CD4-positive, alpha-beta T cell treated with Interferon alpha-2 for 1 hour (primary cell): ENCODE results near the gene TBCC.
A peak's percentile ranks its signal among the peaks of the same experiment; 100 is the strongest.
"Not testable (repeated sequence)": the region's sequence is repeated elsewhere in the genome, so short reads cannot be mapped to it uniquely, and the experiment has no call there.

Experiments used
- DNase-seq, 2 donors: peaks; one replicate each; pipeline ENCODE4 v3.0.0-alpha.2; 2020 to 2022

TBCC gene

DNA sequence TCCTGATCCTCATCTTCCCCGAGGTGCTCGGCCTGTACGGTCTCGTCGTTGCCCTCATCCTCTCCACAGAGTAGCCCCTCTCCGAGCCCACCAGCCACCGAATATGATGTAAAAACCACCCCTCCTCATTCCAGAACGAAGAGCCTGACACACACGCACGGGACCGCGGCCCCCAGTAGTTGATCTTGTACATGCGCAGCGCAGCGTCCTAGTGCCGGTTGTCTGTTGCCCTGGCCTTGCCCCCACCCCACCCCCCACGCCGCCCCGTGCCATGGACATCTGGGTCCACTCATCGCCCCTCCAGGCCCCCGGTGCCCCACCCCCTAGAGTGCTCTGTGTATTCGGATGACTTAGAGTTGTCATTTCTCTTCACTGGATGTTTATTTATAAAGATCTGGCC, 18.3 kb downstream of the TBCC start:
- DNase-seq = no peak

DNA sequence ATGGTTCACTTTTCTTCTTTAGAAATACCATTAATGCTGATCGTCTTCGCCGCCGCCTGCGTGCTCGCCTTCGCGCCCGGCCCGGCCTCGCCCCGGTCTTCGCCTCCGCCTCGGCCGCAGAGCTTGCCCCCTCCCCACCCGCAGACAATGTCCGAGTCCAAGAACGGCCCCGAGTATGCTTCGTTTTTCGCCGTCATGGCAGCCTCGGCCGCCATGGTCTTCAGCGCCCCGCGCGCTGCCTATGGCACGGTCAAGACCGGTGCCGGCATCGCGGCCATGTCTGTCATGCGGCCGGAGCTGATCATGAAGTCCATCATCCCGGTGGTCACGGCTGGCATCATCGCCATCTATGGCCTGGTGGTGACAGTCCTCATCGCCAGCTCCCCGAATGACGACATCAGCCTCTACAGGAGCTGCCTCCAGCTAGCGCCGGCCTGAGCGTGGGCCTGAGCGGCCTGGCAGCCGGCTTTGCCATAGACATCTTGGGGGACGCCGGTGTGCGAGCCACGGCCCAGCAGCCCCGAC, 18.8 kb downstream of the TBCC start:
- no peak for DNase-seq

DNA sequence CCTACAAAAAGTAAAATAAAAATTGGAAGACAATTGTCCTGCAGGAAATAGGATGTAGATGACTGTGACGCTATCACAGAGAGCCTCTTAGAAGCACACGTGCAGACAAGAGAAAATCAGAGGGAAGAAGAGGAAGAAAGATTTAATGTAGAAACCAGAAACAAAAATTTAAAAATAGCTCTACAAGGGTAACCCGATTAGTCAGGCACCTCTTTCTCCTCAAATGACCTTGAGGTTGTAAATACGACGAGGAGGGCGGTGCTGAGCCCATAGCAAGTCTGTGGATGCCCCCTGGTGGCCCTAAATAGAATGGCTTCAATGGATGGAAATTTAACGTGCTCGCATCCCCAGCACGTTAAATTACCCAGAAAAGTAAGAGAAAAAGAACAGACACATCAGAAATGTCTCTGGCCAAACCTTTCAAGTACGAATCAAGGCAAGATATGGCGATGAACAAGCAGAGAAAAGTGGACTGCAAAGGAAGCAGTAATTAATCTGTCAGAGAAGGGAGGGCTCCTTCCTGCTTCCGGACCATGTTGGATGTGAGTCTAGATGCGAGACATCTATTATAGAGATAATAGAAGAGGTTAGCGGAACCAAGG, 19.3 kb downstream of the TBCC start:
- peak; percentile 84 to 87 for DNase-seq

DNA sequence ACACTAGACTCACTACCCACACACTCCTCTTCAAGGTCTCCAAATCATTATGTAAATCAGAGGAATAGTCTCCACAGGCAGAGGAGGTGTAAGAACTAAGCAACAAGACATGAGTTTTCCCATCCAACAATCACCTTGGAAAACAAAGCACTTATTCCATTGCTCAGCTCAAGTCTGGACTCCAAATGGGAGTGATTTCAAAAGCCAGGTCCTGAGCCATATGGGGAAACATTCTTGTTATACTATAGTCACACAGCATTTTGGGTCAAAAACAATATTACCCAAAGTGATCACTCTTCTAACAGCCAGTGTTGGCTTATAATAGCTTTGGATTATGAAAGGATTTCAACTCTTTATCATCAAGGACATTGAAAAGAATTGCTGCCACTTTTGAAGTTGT, 19.9 kb downstream of the TBCC start:
- no peak for DNase-seq

DNA sequence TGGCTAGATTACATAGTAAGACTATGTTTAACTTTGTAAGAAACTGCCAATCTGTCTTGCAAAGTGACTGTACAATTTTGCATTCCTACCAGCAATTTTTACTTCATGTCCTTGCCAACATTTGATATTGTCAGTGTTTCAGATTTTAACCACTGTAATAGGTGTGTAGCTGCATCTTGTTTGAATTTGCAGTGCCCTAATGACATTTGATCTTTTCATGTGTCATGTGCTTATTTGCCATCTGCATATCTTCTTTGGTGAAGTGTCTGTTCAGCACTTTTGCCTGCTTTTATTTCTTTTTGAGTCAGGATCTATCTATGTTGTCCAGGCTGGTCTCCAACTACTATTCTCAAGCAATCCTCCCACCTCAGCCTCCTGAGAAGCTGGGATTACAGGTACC, 21.1 kb downstream of the TBCC start:
- DNase-seq = no peak

GRCh38 chr6:42722497-42722896, 23.4 kb downstream of the TBCC start, which contains the start of gene PRPH2:
PRPH2 (minus strand) TSS chr6:42722597; CDS start chr6:42722334, 263 bp downstream.
- no peak for DNase-seq

DNA sequence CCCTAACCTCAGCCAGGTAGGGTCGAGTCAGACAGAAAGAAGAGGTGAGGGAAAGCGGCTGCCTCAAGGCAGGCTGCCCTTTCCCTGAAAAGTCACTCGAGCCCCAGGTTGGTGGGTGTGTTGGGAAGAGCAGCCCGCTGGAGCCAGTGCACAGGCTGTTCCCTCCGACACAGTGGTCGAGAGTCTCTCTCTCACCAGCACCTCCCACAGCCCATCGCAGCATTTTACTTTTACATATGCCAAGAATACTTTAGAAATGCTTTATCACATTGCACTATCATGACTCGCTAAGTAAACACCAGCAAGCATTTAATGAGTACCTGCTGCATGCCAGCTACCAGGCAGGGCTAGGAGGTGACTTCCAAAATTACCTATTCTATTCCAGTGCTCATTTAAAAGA, 25.2 kb downstream of the TBCC start:
- DNase-seq = no peak

DNA sequence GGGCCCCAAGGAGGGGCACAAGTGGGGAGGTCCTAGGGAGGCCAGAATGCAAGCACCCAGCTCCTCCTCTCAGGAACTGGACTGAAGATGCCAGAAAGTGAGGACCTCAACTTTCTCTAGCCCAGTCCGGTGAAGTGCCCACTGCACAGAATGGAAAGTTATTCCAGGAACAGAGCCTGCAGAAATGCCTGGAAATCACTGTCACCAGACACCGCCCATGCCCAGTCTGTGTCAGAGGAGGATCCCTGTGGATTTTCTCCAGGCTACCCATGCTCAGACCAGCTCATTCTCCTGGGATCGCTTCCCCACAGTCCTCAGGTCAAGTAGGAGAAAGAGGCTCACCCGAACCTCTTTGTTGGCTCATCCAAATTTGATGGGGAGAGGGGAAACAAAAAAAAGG, 30.0 kb downstream of the TBCC start:
- DNase-seq = no peak

DNA sequence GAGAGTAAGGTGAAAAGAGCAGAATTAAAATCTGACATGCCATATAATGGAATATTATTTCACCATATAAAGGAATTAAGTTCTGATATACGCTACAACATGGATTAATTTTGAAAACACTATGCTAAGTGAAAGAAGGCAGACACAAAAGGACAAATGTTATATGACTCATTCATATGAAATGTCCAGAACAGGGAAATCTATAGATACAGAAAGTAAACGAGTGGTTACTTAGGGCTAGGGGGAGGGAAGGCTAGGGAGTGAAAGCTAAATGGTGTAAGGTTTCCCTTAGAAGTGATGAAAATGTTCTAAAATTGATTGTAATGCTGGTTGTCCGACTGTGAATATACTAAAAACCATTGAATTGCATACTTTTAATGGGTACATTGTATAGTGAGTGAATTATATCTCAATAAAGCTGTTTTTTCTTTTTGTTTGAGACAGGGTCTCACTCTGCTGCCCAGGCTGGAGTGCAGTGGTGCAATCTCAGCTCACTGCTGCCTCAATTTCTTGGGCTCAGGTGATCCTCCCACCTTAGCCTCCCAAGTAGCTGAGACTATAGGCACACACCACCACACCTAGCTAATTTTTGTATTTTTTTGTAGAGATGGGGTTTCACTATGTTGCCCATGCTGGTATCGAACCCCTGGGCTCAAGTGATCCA, 31.7 kb downstream of the TBCC start:
- no peak for DNase-seq

- no peak for DNase-seq
Observed at GRCh38 chr6:42711930-42712329, 34.0 kb downstream of the TBCC start.

DNA sequence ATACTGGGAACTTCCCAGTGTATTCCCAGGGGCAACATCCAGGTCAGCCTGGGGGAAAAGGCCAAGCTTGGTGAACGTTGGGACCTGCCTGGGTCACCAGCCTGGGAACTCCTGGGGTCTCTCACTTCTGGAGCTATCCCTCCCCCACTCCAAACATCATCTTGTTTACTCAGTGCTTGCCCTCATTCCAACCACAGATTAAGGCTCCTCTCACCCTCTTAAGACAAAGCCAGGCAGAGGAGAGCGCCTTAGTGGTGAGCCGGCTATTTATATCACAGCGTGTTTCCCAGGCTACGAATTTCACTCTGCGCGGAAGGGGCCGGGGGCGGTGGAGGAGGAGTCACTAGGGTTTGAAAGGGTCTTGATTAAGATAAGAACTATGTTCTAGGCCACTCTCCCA, 35.6 kb downstream of the TBCC start:
- DNase-seq = no peak

DNA sequence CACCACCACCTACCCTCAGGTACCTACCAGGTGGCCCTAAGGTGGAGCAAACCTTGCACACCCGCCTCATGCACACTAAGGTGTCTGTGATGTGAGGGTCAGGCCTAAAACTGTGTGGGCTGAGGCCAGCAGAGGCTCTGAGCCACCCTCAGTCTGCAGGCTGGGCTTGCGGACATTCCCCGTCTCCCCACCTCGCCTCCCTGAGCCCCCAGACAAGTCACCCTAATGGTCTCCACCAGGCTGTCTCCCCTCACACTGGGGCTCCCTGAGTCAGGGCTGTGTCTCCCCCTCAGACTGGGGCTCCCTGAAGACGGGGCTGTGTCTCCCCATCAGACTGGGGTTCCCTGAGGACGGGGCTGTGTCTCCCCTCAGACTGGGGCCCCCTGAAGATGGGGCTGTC, 36.0 kb downstream of the TBCC start:
- DNase-seq = no peak

DNA sequence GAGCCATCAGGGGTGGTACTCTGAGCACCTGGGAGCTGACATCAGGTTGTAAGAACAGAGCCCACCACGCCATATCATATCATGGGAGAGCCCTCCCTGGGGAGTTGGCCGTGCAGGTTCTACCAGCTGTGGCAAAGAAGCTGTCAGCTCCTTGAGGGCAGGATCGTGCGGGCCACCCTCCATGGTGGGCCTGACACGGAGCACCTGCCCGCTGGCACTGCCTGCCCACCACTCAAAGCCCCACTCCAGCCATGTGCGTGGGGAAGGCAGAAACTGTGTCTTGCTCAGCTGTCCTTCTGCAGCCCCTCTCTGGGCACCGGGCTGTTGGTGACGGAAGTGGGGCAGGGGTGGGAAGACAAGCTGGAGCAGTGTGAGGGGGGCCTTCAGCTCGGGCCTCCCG, 37.8 kb downstream of the TBCC start:
- no peak for DNase-seq

DNA sequence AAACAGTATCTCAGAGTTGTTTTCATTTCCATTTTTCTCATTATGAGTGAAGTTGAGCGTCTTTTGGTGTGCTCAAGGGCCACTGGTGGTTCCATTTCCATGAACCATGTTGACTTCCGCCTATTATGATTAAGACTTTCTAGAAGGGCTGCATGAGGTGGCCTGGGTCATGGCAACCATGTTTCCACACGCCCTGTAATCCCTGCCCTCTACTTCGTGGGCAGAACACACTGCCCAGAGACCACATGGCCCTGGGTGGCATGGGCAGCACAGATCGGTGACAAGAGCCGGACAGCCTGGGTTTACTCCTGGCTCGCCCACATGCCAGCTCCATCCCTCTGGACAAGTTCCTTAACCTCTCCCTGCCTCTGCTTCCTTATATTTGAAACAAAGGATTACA, 38.3 kb downstream of the TBCC start:
- DNase-seq = no peak

DNA sequence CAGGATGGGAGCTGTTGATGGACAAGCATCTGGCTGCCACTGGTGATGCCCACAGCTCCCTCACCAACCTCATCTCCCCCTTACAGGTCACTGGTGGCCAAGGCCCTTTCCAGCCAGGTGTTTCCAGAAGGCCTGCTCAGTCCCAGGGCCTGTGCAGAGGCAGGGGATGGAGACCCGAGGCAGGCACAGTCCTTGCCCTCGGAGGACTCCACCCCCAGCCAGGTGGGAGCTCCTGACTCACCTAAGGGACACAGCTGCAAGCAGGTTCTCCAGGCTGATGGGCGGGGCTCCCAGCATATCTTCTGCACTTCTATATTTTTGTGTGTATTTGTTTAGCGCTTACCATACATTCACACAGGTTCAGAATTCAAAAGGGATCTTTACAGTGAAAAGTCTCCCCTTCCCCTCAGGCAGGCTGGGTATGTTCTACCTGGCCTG, 40.9 kb downstream of the TBCC start:
- no peak for DNase-seq

DNA sequence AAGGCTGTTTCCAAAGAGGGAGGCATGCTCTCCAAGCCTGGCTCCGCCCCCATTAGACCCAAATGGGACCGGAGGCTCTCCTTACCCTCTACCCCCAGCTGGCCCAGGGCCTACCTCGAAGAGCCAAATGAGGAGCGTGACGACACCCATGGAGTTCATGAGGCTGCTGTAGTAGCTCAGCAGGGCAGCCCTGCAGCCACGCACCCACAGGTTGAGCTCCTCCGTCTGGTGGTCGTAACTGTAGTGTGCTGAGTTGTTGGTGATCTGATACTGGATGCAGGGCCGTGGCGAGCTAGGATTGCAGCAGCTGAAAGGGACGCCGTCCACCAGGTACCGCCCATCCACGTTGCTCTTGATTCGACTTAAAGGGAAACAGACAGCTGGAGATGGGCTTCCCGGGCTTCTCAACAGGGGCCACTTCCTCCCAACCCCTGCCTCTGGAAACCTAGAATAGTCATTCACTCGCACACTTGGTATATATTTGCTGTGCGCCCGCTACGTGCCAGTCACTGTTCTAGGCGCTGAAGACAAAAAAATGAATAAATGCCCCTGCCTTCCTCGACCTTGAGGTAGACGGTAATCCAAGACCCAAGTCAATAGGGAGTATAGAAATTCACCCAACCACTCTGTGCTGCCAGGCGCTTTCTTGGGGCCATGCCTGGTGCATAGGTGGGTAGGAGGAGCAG, 41.5 kb downstream of the TBCC start:
- no peak for DNase-seq

DNA sequence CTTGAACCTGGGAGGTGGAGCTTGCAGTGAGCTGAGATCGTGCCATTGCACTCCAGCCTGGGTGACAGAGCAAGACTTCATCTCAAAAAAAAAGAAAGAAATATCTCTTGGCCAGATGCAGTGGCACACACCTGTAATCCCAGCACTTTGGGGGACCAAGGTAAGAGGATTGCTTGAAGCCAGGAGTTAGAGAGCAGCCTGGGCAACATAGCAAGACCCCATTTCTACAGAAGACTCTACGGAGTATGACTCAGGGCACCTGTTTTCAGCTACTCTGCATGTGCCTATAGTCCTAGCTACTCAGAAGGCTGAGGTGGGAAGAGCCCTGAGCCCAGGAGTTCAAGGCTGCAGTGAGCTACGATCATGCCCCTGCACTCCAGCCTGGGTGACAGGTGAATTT, 43.1 kb downstream of the TBCC start:
- DNase-seq = not testable (repeated sequence)

GRCh38 chr6:42702200-42702599, 43.7 kb downstream of the TBCC start:
- DNase-seq = no peak

- DNase-seq = no peak
Observed at GRCh38 chr6:42698217-42698616, 47.7 kb downstream of the TBCC start.

- DNase-seq = no peak
Observed at GRCh38 chr6:42697268-42697655, 48.6 kb downstream of the TBCC start.

DNA sequence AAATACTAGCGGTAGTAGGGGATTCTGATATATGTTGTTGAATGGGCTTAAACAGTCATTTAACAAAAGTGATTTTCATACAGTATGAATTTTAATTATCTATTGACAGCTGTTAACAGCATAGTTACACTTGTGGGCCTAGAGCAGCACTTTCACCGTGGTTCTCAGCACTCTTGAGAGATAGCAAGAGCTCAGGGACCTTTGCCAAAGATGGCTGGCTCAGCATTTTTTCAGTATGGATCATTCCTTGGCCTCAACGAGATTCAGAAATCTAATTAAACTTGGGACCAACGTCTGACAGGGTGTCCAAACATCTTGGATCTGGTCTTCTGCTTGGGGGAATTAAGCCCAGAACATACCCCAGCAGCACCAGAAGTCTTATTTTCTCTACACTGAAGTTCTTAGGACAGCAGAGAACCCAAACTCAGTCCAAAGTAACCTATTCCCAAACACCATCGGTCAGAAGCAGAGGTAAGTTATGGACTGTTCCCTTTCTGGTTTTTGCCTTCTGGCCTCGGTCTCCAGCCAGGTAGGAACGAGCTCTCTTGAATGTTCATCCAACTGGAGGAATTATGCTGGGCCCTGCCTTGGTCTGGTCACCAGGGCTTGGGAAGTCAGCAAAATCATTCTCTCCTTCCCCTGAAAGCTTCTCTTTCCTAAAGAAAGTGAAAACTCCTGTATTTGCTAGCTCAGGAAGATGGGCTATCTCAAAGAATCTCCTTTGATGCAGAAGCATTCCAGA, 49.2 kb downstream of the TBCC start:
- DNase-seq = no peak

DNA sequence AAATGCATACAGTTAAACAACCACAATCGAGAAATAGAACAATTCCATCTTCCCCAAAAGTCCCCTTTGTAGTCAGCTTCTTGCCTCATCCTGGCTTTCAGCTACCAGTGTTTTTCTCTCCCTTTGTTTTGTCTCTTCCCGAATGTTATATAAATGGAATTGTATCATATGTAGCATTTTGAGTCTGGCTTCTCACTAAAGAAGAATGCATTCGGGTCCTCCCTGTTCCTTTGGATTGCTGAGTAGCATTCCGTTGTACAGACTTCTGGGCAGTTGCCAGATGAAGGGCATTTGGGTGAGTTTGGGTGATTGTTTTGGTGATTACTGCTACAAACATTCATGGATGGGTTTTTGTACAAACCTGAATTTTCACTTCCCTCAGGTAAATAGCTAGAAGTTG, 51.3 kb downstream of the TBCC start:
- DNase-seq = no peak
